IPS-20b (cell line): ENCODE data around the gene ANKRD29.
"Not testable (repeated sequence)": the region's sequence is repeated elsewhere in the genome, so short reads cannot be mapped to it uniquely, and the experiment has no call there.

ENCODE experiments used
- H3K27ac ChIP-seq: one replicate; pipeline ENCODE4 v1.5.1; 2013; ENCODE audit warnings: low read length
- H3K27me3 ChIP-seq: 2 replicates; pipeline ENCODE4 v1.6.1; 2013; ENCODE audit warnings: mild to moderate bottlenecking, low read length, inconsistent platforms; ENCODE audit not compliant: insufficient read depth
- H3K36me3 ChIP-seq: 2 replicates; pipeline ENCODE4 v1.6.1; 2013; ENCODE audit warnings: low read depth, mild to moderate bottlenecking, inconsistent platforms, low read length, moderate library complexity; ENCODE audit not compliant: insufficient read depth
- H3K4me1 ChIP-seq: 2 replicates; pipeline ENCODE4 v1.6.1; 2013; ENCODE audit warnings: mild to moderate bottlenecking, control low read depth, inconsistent platforms, low read length, moderate library complexity; ENCODE audit not compliant: insufficient read depth
- H3K4me3 ChIP-seq: 2 replicates; pipeline ENCODE4 v1.5.1; 2013; ENCODE audit warnings: mild to moderate bottlenecking, low read length, inconsistent platforms
- H3K9ac ChIP-seq: 2 replicates; pipeline ENCODE4 v1.6.1; 2013; ENCODE audit warnings: low read depth, mild to moderate bottlenecking, inconsistent platforms, low read length, moderate library complexity
- H3K9me3 ChIP-seq: 2 replicates; pipeline ENCODE4 v1.6.1; 2013; ENCODE audit warnings: mild to moderate bottlenecking, low read depth, low read length, inconsistent platforms; ENCODE audit not compliant: insufficient read depth

The ANKRD29 gene

DNA sequence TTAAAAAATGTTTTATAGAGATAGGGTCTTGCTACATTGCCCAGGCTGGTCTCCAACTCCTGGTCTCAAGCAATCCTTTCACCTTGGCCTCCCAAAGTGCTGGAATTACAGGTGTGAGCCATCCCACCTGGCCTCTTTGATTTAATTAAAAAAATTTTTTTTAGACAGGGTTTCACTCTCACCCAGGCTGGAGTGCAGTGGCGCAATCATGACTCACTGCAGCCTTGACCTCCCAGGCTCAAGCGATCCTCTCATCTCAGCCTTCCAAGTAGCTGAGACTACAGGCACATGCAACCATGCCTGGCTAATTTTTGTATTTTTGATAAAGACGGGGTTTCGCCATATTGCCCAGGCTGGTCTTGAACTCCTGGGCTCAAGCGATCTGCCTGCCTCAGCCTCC lies 26.3 kb downstream of the ANKRD29 start:
- H3K36me3 ChIP-seq, H3K27me3 ChIP-seq, H3K27ac ChIP-seq, H3K9me3 ChIP-seq, H3K9ac ChIP-seq, H3K4me3 ChIP-seq, H3K4me1 ChIP-seq: not testable (repeated sequence)

DNA sequence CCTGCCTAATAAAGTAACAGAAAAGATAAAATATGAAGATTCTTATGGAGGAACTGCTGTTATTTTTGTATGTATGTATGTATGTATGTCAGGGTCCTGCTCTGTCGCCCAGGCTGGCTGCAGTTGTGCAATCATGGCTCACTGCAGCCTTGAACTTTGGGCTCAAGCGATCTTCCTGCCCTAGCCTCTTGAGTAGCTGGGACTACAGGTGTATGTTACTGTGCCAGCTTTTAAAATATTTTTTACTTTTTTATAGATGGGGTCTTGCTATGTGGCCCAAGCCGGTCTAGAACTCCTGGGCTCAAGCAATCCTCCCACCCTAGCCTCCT lies 26.7 kb downstream of the ANKRD29 start:
- Histone ChIP-seq H3K9ac (no peak overlapping the region), H3K27me3 (no peaks in the 10 kb centered on the region), H3K4me3 (no peak overlapping the region), H3K9me3 (no peaks in the 10 kb centered on the region), H3K27ac (no peak overlapping the region), H3K4me1 (peaks cover 5% of the 10 kb centered on the region; the same call in 1 of the 2 replicates), H3K36me3 (no peaks in the 10 kb centered on the region)

DNA sequence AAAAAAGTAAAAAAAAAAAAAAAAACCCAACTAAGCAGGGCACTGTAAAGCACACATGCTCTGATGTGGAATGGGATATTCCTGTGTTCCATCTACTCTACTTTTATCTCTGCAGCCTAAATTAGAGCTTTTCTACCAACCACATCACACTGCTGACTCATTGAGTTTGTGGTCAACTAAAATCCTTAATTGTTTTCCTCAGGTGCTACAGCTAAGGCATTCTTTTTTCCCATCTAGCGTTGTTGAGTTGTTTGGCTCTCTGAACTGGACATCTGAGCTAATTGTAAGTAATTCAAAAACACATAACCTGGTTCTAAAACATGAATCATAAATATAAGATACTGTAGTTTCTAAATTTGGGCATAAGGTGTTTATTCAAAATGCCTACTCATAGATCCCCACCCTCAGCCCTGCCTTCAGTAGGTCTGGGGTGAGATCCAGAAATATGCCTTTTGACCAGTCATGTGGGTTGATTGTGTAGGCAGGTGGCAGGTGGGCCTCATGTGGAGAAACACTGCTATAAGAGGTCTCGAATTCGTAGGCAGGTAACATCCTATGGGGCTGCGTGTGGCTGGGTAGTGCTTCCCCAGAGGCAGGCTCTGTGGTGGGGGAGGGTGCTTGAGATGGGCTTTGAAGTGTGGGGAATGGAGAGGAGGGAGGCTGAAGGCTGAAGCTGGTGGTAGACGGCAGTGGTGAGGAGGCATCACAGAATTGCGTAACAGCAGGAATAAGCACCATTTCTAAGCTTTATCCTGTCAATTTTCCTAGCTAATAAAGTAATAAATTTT lies 27.2 kb downstream of the ANKRD29 start:
- Histone ChIP-seq H3K4me1 (peaks cover 5% of the 10 kb centered on the region; the same call in 1 of the 2 replicates), H3K4me3 (no peak overlapping the region), H3K9me3 (no peaks in the 10 kb centered on the region), H3K9ac (no peak overlapping the region), H3K36me3 (no peaks in the 10 kb centered on the region), H3K27me3 (no peaks in the 10 kb centered on the region), H3K27ac (no peak overlapping the region)

DNA sequence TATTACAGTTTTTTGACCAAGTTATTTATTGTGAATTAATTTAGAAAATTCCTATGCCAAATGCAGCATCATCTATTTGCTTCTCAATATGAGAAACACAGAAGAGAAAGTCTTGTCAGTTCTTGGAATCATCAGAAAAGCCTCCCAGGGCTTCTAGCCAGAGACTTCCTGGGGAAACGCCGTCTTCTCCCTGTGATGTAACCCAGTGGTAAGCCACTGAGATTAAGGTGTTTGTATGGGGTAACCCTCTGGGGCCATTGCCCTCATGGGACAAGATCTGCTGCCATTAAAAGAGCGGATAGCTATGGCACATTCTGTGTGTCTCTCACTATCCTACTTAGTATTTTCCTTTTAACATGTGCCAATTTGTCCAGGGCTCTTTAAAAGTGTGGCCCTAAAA lies 28.0 kb downstream of the ANKRD29 start:
- no peaks in the 10 kb centered on the region for H3K27me3 ChIP-seq
- H3K4me1 ChIP-seq: peaks cover 5% of the 10 kb centered on the region; the same call in 1 of the 2 replicates
- H3K4me3 ChIP-seq: no peak overlapping the region
- H3K27ac ChIP-seq: no peak overlapping the region
- no peak overlapping the region for H3K9ac ChIP-seq
- H3K9me3 ChIP-seq: no peaks in the 10 kb centered on the region
- no peaks in the 10 kb centered on the region for H3K36me3 ChIP-seq

DNA sequence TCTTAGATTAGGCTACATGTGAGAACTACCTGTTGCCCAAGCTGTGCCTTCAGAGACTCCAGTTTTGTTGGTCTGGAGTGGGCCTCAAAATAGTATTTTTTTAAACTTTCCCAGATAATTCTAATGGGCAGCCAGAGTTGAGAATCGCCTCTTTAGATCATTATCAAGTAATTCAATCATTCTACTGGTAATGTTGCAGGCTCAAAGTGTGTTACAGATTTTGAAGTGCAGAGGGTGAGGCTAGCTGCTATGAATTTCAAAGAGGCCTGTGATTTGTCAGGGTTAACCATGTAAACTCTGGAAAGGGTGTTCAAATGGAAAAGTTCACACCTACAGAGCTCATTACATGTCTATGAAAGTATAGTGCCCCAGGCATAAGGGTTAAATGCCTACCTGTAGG lies 30.1 kb downstream of the ANKRD29 start:
- Histone ChIP-seq H3K36me3 (no peaks in the 10 kb centered on the region), H3K4me3 (no peak overlapping the region), H3K4me1 (peaks cover 5% of the 10 kb centered on the region; the same call in 1 of the 2 replicates), H3K9ac (no peak overlapping the region), H3K27ac (no peak overlapping the region), H3K9me3 (no peaks in the 10 kb centered on the region), H3K27me3 (no peaks in the 10 kb centered on the region)

DNA sequence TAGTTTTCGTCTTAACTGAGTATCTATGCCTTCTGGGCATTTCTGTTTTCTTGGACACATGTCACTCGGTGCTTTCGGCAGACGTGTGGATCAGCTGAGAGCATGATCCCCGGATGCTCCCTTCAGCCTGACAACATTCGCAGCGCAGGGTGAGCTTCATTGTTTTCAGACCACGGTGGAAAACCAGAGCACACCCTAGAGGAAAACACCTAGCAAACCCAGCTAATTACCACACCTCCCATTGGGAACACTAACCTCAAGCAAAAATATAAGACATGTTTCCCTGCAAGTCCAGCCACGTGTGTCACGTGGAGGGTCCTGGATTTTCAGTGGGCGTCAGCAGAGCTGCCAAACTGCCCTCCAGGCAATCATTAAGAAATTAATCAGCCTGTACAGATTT lies 31.0 kb downstream of the ANKRD29 start:
- H3K9ac ChIP-seq: no peak overlapping the region
- H3K9me3 ChIP-seq: no peaks in the 10 kb centered on the region
- H3K27me3 ChIP-seq: no peaks in the 10 kb centered on the region
- peaks cover 5% of the 10 kb centered on the region; the same call in 1 of the 2 replicates for H3K4me1 ChIP-seq
- H3K27ac ChIP-seq: no peak overlapping the region
- H3K4me3 ChIP-seq: no peak overlapping the region
- no peaks in the 10 kb centered on the region for H3K36me3 ChIP-seq

DNA sequence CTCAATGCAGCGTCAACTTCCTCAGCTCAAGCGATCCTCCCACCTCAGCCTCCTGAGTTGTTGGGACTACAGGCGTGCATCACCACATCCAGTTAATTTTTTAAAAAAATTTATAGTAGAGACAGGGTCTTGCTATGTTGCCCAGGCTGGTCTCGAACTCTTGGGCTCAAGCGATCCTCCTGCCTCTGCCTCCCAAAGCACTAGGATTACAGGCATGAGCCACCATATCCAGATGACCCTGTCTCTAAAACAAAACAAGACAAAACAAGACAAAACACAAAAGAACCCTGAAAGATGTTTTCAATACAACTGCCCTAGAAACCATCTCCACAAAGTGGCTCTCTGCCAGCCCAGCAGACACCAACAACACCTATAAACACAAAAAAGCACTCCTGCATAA lies 31.4 kb downstream of the ANKRD29 start:
- H3K27ac ChIP-seq: no peak overlapping the region

DNA sequence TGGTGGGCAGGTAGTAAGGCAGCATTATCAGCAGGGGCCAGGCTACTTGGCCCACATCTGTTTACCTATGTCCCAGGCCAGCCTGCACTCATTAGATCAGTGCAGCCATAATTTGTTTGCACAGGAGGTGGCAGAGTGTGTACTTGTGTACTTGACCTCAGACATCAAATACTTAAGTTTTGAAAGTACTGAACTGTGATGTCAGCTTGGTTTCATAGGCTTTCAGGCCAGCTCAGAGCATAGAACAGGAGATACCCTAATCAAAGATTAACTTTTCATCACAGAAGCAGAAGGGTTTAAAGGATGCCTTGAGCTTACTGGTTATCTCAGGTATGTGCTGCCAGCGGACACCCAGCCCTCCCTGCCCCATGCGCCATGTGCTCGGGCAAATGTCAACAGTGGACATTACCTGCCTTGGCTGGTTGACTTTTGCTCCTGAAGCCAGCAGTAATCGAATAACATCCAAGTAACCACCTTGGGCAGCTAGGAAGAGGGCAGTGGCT lies 33.2 kb downstream of the ANKRD29 start:
- Histone ChIP-seq H3K27me3 (no peaks in the 10 kb centered on the region), H3K36me3 (no peaks in the 10 kb centered on the region), H3K27ac (no peak overlapping the region), H3K4me1 (no peaks in the 10 kb centered on the region), H3K9me3 (no peaks in the 10 kb centered on the region), H3K4me3 (no peak overlapping the region), H3K9ac (no peak overlapping the region)

More for the DNA sequence above, 31.4 kb downstream of the ANKRD29 start:
- no peaks in the 10 kb centered on the region for H3K27me3 ChIP-seq
- H3K9me3 ChIP-seq: no peaks in the 10 kb centered on the region
- H3K4me1 ChIP-seq: peaks cover 5% of the 10 kb centered on the region; the same call in 1 of the 2 replicates
- no peak overlapping the region for H3K9ac ChIP-seq
- H3K36me3 ChIP-seq: no peaks in the 10 kb centered on the region
- no peak overlapping the region for H3K4me3 ChIP-seq

DNA sequence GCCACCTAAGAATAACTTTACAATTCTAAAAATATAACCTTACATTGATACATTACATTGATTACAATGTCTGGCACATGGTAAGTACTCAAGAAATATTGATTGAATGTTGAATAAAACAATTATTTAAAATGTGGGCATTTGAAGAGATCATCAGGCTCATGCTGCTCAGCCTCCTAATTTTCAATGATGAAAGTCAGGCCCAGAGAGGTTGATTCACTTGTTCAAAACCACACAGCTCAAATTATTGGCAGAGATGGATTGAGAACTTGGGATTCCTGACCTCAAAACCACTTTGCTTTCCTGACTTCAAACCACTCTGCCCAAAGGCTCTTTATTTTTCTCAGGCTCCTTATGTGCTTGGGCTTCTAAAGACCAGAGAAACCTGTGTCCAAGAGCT lies 34.7 kb downstream of the ANKRD29 start:
- Histone ChIP-seq H3K27me3 (no peaks in the 10 kb centered on the region), H3K9ac (no peak overlapping the region), H3K9me3 (no peaks in the 10 kb centered on the region), H3K4me1 (no peaks in the 10 kb centered on the region), H3K27ac (no peak overlapping the region), H3K36me3 (no peaks in the 10 kb centered on the region), H3K4me3 (no peak overlapping the region)

DNA sequence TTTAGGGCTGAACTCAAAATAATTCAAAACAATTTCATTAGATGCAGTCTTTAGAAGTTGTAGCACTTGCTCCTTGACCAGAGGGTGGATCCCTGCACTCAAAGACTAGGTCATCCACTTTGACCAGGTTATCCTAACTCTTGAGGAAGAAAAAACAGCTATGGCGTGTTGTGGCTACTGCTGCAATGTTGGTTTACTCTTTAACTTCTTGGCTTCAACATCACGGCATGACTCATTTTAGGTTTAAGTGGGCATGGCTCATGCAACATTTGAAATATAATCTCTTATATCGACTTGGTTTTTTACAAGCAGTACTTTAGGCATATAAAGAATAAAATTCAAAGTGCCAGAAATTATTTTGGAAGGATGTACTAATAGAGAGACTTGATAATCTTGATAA lies 35.4 kb downstream of the ANKRD29 start:
- H3K9ac ChIP-seq: no peak overlapping the region
- no peak overlapping the region for H3K4me3 ChIP-seq
- H3K36me3 ChIP-seq: no peaks in the 10 kb centered on the region
- H3K9me3 ChIP-seq: no peaks in the 10 kb centered on the region
- no peaks in the 10 kb centered on the region for H3K4me1 ChIP-seq
- no peak overlapping the region for H3K27ac ChIP-seq
- H3K27me3 ChIP-seq: no peaks in the 10 kb centered on the region

DNA sequence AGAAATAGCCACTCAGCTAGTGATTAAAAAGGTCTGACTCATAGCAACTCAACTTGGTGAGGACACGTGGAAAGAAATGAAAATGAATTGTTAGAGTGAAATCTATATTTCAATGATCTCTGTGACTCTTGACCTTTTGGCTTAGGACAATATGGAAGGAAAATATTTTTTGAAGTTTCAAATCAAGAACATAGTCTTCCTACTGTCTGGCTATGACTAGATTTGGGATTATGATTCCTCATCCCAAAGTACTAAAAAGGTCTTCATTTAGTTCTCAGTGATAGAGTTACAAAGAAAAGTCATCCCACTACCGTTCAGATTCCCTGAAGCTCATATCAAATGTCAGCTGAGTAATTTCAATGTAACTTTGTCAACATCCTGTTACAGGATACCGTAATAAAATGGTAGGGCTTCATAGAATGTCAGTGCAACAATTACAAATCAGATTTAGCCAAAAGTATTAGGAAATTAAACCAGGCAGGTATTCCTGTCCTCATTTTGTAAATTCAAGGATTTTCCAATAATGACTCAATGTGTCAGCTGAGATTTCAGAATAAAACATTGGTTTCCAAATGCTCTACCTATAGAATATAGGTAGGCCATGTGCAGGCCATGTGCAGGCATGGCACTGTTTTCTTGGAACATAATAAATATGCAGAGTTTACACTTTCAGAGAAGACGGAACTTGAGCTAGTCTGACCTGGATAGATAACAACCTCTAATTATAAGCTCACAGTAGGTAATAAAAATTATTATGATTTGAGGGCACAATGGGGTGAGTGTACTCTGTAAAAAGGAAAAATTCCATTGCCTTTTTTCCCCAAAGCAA lies 36.0 kb downstream of the ANKRD29 start:
- Histone ChIP-seq H3K27ac (no peak overlapping the region), H3K36me3 (no peaks in the 10 kb centered on the region), H3K4me3 (no peak overlapping the region), H3K9ac (no peak overlapping the region), H3K4me1 (no peaks in the 10 kb centered on the region), H3K9me3 (no peaks in the 10 kb centered on the region), H3K27me3 (peaks cover 5% of the 10 kb centered on the region)

DNA sequence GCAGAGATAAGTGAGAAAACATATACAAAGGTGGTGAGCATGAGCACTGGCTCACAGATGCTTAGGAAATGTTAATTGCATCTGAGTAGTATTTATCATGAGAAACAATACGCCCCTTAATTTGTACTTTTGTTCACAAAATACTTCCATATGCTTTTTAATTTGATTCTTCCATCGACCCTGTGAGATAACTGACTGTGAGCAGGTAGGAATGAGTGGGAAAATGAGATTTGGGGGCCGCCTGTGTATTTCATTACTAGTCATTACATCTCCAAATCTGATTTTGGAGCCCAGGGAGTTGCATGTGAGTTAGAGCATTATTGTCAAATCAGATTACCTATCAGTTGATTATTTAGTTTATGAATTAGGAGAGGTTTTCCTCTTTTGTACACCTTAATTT lies 39.7 kb downstream of the ANKRD29 start:
- no peaks in the 10 kb centered on the region for H3K36me3 ChIP-seq
- H3K9ac ChIP-seq: no peak overlapping the region
- H3K4me3 ChIP-seq: no peak overlapping the region
- H3K4me1 ChIP-seq: peaks cover 4% of the 10 kb centered on the region; the same call in 1 of the 2 replicates
- H3K27ac ChIP-seq: no peak overlapping the region
- no peaks in the 10 kb centered on the region for H3K9me3 ChIP-seq
- peaks cover 42% of the 10 kb centered on the region for H3K27me3 ChIP-seq
